Measurements from ENCODE around the gene DMD. TPM values are rescaled to one million over a fixed set of nuclear protein-coding genes. Genes with fewer than 3 reads are reported as not detected.

The DMD gene
- total RNA-seq, 4 donors from 2014 or later: 2.2 to 26.7 (median 7.8) TPM

GRCh38 chrX:32421266-32421665 lies 790.1 kb downstream of the DMD start:
- no peaks in the 10 kb centered on the region for H3K36me3 ChIP-seq
- no peak overlapping the region for H3K27ac ChIP-seq
- TF ChIP-seq CTCF (IDR thresholded peaks at IDR 0.05) (no peak), POLR2A (IDR thresholded peaks at IDR 0.05) (no peak)
- H3K27me3 ChIP-seq: no peaks in the 10 kb centered on the region
- intact Hi-C loops (cut with DNase I): no loop called here
- no peak for DNase-seq
- WGBS, 2 donors: 25 to 35% methylated on average over 3 of the region's 3 CpGs
- H3K9me3 ChIP-seq: no peaks in the 10 kb centered on the region
- no peaks in the 10 kb centered on the region for H3K4me1 ChIP-seq
- H3K4me3 ChIP-seq: no peak overlapping the region

- H3K4me3 ChIP-seq: no peak overlapping the region
- no peaks in the 10 kb centered on the region for H3K4me1 ChIP-seq
- 15 to 30% methylated on average over 4 of the region's 4 CpGs for WGBS, 2 donors
- TF ChIP-seq POLR2A (IDR thresholded peaks at IDR 0.05) (no peak), CTCF (IDR thresholded peaks at IDR 0.05) (no peak)
- no peaks in the 10 kb centered on the region for H3K36me3 ChIP-seq
- H3K27me3 ChIP-seq: no peaks in the 10 kb centered on the region
- H3K27ac ChIP-seq: no peak overlapping the region
- no peaks in the 10 kb centered on the region for H3K9me3 ChIP-seq
- no peak for DNase-seq
- intact Hi-C loops (cut with DNase I): no loop called here
Measured at GRCh38 chrX:32408389-32408788, 803.0 kb downstream of the DMD start.

- Histone ChIP-seq H3K4me1 (no peaks in the 10 kb centered on the region), H3K36me3 (no peaks in the 10 kb centered on the region), H3K4me3 (no peak overlapping the region), H3K9me3 (no peaks in the 10 kb centered on the region), H3K27ac (no peak overlapping the region), H3K27me3 (no peaks in the 10 kb centered on the region)
- DNase-seq: no peak
- WGBS, 2 donors: 37 to 55% methylated on average over 4 of the region's 4 CpGs
- no peak for TF ChIP-seq POLR2A (IDR thresholded peaks at IDR 0.05)
- no peak for TF ChIP-seq CTCF (IDR thresholded peaks at IDR 0.05)
- intact Hi-C loops (cut with DNase I): no loop called here
Measured at GRCh38 chrX:32397562-32398216, 813.7 kb downstream of the DMD start.

GRCh38 chrX:32395878-32396277 lies 815.5 kb downstream of the DMD start:
- no peaks in the 10 kb centered on the region for H3K4me1 ChIP-seq
- H3K27ac ChIP-seq: no peak overlapping the region
- 58% methylated on average over 2 of the region's 2 CpGs for WGBS, 2 donors
- intact Hi-C loops (cut with DNase I): no loop called here
- H3K4me3 ChIP-seq: no peak overlapping the region
- TF ChIP-seq CTCF (IDR thresholded peaks at IDR 0.05): no peak
- no peak for TF ChIP-seq POLR2A (IDR thresholded peaks at IDR 0.05)
- H3K27me3 ChIP-seq: no peaks in the 10 kb centered on the region
- no peaks in the 10 kb centered on the region for H3K9me3 ChIP-seq
- H3K36me3 ChIP-seq: no peaks in the 10 kb centered on the region
- no peak for DNase-seq

GRCh38 chrX:32392655-32393054 lies 818.7 kb downstream of the DMD start:
- Histone ChIP-seq H3K36me3 (no peaks in the 10 kb centered on the region), H3K4me1 (no peaks in the 10 kb centered on the region), H3K27me3 (no peaks in the 10 kb centered on the region), H3K9me3 (no peaks in the 10 kb centered on the region), H3K4me3 (no peak overlapping the region), H3K27ac (no peak overlapping the region)
- DNase-seq: no peak
- intact Hi-C loops (cut with DNase I): no loop called here
- 63 to 73% methylated on average over 4 of the region's 4 CpGs for WGBS, 2 donors
- TF ChIP-seq CTCF (IDR thresholded peaks at IDR 0.05): no peak
- TF ChIP-seq POLR2A (IDR thresholded peaks at IDR 0.05): no peak
